Activated CD8-positive, alpha-beta memory T cell treated with anti-CD3 and anti-CD28 coated beads for 4 hours (primary cell): ENCODE data around the gene TEX22.

Source experiments
- DNase-seq, 2 donors: peaks; one replicate each; pipeline ENCODE4 v3.0.0-alpha.2; 2020; ENCODE audit warnings: low read depth in 2 of 2

The TEX22 gene

DNA sequence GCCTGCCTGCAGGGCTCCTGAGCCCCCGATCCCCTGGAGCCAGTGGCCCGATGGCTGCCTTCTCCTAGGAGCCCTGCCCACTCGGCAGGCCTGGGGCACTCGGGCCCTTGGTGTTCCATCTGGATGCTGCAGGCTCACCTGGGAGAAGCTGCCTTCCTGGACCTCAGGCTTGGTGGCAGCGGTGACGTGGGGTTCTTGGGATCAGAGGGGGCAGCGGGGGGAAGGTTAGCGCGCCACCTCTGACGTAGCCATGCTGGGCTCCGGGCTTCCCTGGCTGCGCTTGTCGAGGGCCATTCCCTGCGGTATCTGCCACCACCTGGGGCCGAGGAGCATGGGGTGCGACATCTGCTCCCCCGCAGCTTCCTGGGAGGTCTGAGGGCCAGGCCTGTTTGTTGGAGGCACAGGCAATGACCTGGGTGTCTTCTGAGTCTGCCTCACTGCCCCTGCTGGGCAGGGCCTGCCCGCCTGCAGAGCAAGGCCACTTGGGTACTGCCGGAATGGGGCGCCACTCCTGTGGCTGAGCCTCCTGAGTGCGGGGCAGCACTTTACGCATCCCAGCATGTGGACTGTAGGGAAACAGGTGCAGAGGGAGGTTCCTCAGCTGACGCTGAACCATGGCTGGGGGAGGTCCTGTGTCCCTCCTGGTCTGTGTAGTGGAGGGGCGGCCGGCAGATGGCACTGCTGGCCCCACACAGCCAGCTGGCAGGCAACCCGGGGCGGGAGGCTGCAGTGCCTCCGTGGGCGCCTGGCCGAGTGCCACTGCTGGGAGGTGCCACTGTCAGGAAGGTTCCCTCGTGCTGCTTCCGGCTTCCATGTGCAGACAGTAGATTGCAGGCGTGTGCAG, 41.6 kb downstream of the TEX22 start:
- DNase-seq: no peak

DNA sequence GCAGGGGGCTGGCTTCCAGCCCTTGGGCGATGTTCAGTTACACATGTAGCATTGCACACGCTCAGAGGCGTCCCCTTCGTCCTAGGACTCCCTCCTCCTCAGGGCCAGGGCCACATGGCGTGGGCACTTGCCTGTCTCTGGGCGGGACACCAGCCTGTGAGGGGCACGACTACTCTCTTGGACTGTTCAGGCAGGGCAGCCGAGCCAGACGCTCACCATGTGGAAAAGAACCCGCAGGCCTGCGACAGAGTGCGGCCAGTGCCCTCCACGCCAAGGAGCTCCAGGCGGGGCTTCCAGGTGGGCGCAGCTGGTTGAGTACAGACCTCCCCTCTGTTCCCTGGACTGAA, 42.2 kb downstream of the TEX22 start:
- no peak for DNase-seq

DNA sequence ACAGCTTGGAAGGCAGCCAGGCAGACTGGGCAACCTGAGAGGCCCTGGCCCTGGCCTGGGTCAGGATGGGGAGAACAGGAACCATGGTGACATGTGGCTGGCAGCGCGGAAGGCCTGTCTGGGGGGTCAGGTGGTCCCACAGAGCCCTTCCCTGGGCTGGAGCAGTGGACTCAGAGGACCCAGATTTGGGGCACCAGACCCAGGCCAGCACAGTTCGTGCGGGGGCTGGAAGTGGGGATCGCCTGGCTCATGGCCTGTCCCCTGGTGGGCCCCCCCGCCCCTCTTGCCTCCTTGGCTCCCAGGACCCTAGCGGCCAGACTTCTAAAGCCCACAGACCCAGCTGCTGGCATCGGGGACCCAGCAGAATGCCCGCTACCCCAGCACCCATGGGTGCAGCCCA, 42.7 kb downstream of the TEX22 start:
- no peak for DNase-seq

DNA sequence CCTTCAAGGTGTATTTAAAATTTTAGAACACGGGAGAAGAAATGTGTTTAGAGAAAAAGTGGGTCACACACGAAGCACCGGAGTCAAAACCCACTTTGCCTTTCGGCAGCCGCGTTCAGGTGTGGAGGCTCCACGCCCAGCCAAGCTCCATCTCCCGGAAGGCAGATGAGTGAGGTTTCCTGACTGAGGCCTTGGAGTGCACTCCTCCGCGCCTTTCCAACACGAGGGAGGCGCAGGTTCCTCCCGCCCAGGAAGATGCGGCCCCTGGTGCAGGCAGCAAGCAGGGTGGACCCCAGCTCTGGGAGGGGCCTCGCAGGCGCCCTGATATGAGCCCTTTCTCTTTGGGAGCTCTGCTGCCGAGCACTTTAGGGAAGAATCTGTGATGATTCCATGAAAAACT, 43.8 kb downstream of the TEX22 start:
- no peak for DNase-seq

DNA sequence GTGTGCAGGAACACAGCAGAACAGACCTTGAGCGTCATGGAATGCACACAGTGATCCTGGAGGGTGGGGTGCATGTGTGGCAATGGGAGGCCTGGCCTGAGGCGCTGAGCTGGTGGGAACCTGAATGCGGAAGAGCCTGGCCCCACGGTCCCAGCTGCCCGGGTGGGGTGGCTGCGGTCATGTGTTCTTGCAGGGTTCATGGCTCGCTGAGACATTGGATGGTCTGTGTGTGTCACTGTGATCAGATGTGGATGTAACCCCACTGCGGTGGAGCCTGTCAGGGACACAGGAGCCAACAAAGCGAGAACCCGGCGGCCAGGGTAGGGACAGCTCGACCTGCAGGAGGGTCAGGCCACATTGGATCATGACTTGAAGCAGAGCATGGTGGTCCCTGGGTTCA, 44.5 kb downstream of the TEX22 start:
- no peak for DNase-seq

DNA sequence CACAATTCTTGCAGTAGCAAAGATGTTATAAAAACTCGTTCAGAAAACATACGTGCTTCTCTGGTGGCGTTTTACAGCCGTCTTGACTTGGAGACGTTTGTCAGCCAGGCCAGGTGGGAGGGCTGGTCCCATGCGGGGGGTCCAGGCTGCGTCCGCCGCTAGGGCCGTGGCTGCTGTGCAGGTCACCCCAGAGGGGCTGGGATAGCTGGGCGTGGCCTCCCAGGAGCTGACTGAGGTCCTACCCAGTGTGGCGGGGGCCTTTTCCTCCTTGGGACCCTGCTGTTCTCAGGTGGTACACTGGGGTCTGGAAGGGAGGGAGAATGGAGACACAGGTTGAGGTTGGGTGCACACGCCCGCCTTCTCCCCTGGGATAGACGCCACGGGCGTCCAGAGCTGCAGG, 46.5 kb downstream of the TEX22 start:
- no peak for DNase-seq

DNA sequence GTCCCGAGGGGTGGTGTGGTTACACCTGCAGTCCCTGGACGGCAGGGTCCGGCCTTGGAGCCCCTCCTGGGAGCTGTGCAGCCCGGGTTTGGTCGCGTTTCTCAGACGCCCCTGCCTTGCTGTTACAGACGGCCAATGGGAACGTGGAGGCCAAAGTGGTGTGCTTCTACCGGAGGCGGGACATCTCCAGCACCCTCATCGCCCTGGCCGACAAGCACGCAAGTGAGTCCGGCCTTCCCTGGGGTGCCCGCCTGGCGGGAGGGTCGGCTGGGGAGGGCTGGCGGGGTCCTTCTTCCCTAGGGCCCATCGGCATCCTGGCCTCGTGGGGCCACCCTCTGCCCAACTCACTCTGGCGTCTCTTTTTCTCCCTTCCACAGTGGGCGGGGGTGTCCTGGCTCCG, 47.0 kb downstream of the TEX22 start:
- DNase-seq: no peak

DNA sequence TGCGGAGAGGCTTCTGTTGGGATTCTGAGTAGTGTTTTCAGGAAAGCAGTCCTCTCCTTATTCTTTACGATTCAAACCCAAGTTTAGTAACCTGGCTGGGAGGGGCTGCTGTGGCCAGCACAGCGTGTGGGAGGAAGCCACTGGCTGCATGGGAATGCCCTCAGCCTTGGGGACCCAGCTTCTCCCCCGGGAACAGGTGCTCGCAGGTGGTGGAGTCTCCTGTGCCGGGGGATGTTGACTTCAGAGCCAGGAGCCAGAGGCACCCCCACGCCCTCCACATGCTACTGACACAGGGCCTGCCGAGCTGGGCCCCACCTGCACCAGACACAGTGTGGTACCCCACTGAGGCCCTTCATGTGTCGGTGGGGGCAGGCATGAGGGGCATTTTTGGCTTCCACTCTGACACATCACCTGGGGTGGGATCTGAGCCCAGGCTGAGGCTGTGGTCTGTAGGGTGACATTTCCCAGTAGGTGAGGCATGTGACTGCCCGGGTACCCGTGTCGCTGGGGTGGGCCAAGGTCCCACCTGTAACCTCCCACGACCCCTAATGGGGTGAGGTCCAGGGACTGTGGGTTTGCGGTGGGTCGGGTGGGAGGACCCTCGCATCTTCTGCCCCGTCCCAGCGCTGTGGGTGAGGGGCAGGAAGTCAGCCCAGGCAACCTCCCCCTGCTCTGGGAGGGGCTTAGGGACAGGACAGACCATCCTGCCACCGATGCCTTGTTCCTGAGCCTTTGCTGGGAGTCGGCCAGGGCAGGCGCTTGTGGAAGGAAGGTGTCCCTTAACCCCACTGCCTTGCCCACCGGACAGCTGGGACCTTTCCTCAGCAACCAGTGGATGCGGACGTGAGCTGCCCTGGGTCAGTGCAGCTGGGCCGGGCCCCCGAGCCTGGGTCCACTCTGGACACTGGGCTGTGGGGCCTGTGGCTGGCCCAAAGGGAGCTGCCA, 47.8 kb downstream of the TEX22 start:
- DNase-seq: no peak

DNA sequence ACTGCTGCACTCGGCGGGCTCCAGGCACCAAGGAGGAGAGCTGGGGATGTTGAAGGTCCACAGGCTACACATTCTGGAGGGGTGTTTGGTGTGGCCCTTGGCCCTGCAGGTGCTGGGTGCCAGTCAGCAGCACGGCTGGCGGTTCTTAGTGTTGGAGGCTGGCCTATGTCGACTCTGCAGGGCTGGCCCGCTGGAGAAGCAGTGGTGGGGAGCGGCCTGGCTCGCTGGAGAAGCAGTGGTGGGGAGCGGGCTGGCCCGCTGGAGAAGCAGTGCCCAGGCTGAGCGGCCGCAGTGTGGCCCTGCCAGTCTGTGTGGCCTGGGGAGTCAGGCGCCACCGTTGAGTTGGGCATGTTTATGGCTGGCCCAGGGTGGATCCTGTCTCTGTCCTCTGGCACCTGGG, 48.6 kb downstream of the TEX22 start:
- DNase-seq: no peak

DNA sequence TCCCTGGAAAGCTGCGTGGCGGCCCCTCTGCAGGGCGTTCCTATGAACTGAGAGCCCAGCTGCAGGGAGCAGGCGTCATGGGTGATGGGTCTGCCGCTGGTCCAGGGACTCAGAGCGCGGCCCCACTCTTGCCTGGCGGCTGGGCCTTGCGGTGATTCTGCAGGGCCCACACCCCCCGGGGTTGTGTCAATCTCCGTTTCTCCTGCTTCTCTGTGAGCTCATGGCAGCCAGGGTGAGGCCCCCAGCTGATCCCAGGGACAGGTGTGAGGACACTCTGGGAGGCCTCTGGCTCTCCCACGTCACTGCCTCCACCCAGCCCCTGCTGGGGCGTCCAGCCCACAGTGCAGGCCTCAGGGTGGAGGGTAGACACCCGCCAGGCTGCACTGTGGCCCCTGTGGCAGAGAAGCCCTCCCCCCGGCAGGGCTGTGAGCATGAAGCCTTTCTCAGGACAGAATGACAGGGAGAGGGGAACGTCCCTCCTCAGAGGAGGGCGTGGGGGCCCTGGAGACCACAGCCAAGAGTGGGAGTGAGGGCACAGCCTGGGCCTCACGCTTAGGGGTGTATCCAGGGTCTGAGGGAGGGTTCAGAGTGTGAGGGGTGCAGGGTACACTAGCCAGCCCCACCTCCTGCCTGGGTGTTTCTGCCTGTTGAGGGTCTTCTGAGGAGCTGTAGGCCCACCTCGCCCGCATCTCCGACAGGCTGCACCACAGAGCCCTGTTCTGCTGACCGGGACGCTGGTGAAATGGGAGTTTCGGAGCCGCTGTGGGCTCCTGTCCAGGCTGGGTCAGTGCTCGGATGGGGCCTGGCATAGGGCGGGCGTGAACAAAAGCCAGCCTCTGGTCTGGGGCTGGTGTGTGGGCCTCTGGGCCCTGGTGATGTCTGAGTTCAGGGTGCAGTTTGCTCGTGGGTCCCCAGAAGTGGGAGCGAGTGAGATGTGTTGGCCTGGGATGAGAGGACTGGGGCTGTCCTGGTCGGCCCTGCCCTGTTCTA, 49.6 kb downstream of the TEX22 start:
- no peak for DNase-seq

DNA sequence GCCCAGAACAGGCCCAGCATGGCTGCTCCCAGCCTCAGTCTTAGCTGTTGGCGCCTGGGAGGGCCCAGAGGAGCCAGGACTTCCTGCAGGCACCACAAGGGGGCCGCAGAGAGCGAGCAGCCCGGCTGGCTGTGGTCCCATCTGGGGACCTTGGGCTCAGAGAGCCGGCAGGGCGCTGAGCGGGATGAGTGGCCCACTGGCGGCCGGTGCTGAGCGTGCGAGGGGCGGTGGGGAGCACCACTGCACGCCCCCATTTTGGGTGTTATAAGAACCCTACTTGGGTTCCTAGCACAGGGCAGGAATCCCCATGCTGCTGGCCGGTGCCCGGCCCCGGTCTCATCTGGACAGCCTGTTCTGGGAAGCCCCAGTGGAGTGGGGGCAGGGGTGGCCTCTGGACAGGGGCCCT, 50.4 kb downstream of the TEX22 start:
- peak; percentile 24 to 35 for DNase-seq

DNA sequence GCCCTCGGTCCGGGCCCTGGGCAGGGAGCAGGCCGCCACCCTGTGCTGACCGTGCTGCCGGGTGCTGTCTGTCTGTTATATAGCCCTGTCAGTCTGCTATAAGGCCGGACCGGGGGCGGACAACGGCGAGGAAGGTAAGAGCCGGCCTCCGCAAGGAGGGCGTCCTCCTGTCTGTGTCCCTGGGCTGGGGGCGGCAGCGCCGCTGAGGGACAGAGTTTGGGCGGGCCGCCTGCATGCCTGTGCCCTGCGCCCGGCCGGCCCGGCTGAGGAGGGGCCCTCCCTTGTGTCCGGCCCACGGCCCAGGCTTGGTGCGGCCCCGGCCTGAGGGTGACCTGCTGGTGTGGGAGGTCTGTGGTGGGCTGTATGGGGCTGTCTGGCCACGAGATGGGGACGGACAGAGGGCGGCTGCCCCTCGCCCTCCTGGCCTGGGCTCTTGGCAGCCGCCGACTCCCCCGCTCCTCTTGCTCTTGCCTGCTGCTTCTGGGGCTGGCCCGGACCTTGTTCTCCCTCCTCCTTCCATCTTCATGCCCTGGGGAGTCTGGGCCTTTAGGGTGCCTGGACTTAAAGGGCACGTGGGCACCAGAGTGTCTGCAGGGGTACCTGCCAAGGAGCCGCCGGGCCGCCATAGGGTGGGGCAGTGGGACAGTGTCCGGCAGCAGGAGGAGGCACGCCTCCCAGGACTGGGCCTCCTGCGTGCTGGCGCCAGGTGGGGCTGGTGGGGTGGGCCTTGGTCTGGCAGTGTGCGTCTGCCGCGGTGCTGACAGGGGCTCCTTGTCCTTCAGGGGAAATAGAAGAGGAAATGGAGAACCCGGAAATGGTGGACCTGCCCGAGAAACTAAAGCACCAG, 51.2 kb downstream of the TEX22 start:
- DNase-seq: no peak

DNA sequence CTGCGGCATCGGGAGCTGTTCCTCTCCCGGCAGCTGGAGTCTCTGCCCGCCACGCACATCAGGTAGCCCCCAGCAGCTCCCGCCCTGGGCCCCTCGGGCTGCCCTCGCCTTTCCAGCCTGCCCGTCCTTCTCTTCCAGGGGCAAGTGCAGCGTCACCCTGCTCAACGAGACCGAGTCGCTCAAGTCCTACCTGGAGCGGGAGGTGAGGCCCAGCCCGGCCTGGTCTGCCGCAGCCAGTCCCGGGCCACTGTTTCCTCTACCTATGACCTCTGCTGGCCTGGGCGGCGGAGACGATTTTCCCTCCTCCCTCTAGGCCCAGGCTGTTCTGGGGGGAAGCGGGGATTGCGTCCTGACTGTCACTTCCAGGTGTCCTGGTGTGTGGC, 51.8 kb downstream of the TEX22 start:
- DNase-seq: no peak

DNA sequence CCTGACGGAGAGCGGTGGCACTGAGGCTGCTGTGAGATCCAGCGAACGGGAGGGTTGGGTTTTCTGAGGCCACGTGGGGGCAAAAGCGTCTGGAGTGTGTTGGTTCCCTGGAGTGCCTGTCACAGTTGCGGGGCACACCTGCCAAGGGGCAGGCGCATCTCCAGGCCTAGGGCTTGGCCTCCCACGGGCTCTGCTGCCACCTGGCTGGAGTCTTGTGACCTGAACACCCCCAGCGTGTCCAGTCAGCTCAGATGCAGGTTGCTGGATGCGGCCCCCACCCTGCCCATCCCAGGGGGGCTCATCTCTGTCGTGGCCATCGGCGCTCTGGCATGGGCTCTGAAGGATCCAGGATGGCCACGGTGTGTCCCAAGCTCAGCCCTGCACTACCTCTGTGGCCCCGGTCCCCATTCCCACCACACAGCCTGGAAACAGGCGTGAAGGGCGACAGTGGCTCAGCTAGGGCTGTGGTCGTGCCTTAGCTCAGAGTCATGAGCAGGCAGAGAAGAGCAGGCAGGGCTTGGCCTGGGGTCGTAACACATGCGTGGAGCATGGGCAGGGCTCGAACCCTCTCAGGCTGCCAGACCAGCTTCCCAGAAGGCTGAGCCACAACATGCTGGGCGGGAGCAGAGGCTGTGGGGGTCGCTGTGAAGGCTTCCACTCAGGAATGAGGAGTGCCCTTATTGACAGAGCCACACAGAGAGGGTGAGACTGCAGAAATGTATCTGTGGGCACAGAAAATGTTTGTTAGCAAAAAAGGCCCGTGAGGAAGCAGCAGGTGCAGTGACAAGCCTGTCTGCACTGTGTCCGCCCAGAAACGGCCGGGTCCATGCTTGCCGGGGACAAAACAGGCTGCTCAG, 52.8 kb downstream of the TEX22 start:
- no peak for DNase-seq

DNA sequence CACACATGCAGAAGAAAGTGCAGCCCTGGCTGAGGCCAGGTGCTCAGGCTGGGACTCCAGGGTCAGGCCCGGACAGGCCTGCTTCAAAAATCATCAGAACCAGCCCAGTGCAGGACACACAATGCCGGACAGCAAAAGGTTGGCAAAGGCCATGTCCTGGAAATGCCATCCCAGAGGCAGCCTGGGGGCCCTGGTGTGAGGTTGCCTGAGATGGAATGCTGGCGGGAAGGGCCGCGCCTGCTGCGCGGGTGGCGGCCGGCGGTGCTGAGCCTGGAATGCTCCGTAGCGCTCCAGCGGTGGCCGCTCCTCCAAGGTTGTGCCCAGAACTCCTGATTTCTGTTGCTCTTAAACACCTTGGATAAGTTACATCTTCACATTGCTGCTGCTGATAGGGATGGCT, 54.6 kb downstream of the TEX22 start:
- DNase-seq: no peak

DNA sequence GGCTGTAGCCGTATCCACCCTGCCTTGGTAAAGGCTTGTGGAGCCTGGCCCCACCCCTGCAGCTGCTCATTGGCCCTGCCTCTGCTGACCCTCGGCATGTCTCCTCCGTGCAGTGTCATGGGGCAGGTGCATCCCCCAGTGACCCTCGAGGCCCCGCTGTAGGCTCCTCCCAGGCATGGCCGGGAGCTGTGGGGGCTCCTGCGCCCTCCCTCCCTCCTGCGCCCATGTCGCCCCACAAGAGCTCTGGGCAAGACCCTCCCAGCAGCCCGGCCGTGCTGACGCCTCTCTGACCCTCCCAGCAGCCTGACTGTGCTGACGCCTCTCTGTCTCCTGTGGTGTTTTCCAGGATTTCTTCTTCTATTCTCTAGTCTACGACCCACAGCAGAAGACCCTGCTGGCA, 55.5 kb downstream of the TEX22 start:
- DNase-seq: no peak

DNA sequence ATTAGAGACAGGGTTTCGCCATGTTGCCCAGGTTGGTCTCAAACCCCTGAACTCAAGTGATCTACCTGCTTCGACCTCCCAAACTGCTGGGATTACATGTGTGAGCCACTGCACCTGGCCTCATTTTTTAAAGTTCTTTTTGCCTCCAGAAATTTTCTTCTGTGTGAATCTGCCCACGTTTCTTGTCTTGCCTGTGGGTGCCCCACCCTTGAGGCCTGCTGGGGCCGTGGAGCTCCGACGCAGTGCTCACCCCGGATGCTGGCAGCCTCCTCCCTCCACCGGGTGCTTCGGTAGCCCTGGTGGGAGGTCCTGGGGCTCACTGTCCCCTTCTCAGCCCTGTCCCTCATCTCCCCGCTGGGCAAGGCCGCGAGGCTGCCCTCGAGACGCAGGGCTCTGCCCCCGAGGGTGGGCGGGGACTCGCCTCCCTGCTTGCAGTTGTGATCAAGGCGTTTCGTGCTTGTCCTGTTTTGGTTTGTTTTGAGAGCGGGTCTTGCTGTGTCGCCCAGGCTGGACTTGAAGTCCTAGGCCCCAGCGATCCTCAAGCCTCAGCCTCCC, 56.8 kb downstream of the TEX22 start:
- no peak for DNase-seq

DNA sequence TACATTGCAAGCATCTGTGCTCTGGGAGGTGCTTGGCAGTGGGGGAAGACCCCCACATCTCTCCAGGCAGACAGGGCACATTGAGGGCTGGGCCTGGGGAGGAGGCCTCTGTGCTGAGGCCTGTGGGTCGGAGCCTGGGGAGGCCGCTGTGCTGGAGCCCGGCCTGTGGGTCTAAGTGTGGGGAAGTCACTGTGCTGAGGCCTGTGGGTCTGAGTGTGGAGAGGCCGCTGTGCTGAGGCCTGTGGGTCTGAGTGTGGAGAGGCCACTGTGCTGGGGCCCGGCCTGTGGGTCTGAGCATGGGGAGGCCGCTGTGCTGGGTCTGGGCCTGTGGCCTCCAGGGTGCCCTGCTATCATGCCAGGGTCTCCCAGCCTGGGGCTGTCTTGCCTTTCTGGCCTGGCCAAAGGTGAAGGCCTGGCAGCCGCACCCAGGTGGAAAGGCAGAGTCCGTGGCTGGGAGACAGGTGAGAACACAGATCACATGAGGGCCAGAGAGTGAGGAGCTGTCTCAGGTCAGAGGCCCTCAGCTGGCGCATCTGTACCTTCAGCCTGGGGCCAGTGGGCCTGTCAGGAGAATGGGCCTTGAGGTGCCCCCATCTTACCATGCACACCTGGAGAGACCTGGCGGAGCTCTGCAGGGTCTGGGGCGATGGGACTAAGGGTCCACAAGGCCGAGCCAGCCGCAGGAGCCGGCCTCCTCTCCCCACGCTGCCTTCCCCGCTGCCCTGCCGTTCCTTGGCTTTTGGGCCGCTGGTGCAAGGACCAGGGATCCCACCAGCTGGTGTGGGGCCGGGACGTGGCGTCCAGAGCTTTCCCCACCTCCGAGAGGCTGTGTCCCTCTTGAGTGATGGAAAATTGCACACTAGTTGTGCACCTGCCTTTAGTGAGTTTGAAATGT, 57.7 kb downstream of the TEX22 start:
- DNase-seq: no peak
